ENCODE measurements around the gene CDC25B. TPM values are rescaled to one million over a fixed set of nuclear protein-coding genes. Genes with fewer than 3 reads are reported as not detected.

CDC25B gene
- total and polyA plus RNA-seq, 10 of the 15 experiments (the other 5 are each of a cell fraction or from before 2014, with no cell fraction given), result 4.6 to 58.8 (median 24.6) TPM

DNA sequence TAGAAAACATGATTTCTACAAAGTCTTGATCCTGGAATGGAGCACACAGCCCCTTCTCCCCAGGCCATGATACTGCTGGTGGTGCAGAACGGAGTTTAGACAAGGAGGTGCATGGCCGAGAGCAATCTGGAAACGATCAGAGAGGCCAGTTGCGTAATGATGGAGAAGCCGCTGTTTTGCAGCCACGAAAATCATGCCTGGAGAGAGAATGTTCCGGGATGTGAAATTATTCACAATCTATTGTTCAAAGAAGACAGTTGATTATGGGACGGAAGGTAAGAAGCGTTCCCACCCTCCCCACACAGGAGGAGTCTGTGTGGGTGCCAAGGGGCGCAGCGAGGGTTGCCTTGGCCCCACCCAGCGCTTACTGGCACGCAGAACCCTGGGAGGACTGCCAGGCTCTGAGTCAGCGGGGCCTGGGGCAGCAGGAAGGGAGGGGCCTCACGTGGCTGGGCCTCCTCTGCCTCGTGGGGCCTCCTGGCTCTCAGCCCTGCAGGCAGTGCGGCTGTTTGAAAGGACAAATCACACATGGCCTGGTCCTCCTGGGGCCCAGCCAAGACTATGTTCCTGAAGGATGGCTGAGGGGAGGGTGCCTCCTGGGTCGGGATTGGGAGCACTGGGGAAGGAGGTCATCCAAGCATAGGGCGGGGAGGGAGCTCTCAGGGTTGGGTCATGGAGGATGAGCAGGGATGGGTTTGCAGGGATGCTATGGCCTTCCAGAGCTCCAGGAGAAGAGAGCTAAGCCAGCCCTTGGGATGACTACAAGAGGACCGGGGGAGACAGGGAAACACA lies 15.6 kb downstream of the CDC25B start (continued):
- TF ChIP-seq, protein P1, sequence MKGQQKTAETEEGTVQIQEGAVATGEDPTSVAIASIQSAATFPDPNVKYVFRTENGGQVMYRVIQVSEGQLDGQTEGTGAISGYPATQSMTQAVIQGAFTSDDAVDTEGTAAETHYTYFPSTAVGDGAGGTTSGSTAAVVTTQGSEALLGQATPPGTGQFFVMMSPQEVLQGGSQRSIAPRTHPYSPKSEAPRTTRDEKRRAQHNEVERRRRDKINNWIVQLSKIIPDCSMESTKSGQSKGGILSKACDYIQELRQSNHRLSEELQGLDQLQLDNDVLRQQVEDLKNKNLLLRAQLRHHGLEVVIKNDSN (IDR thresholded peaks at IDR 0.05; ENCODE audit: borderline replicate concordance, extremely low read length, insufficient read depth, low read depth, low read length), result peak; percentile 62
- TF ChIP-seq, protein P2, sequence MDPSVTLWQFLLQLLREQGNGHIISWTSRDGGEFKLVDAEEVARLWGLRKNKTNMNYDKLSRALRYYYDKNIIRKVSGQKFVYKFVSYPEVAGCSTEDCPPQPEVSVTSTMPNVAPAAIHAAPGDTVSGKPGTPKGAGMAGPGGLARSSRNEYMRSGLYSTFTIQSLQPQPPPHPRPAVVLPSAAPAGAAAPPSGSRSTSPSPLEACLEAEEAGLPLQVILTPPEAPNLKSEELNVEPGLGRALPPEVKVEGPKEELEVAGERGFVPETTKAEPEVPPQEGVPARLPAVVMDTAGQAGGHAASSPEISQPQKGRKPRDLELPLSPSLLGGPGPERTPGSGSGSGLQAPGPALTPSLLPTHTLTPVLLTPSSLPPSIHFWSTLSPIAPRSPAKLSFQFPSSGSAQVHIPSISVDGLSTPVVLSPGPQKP (IDR thresholded peaks at IDR 0.05; ENCODE audit: low read depth, low read length), result no peak

DNA sequence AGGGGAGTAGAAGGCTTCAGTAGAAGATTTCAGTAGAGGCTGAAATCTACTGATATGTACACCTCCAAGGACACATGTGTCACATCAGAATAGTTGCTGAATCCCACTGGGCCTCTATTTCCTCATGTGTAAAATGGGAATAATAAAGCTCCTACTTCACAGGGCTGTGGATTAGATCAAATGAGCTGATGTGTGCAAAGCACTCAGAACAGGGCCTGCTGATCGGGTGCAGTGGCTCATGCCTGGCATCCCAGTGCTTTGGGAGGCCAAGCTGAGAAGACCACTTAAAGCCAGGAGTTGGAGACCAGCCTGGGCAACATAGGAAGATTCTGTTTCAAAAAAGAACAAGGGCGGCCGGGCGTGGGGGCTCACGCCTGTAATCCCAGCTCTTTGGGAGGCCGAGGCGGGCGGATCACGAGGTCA lies 16.2 kb downstream of the CDC25B start:
- intact Hi-C loops (cut with micrococcal nuclease; ENCODE audit: unreplicated experiment) (no loop called here), in situ Hi-C loops (cut with MboI) (no loop called here)
- ChIA-PET RAD21 (ENCODE audit: unreplicated experiment) (interaction anchor here (0.6 kb wide), 1 partner anchor 12 kb away, joined by 3 read pairs; no protein-coding TSS in a partner anchor), CTCF (interaction anchor here (1.0 kb wide), 1 partner anchor 43 kb away, joined by 3 read pairs; no protein-coding TSS in a partner anchor), SMC1A (ENCODE audit: uncharacterized antibody, unreplicated experiment) (interaction anchor here (2.0 kb wide), 1 partner anchor 260 kb away, joined by 4 read pairs; no protein-coding TSS in a partner anchor), POLR2A (interaction anchor here (0.6 to 0.9 kb wide), 2 partner anchors 11 to 14 kb away, joined by 4 to 6 read pairs; no protein-coding TSS in a partner anchor)
- ATAC-seq, result no peak
- Histone ChIP-seq H3K4me3 (no peak overlapping the region), H3K4me1 (ENCODE audit: control insufficient read depth, insufficient read depth, low read length) (peaks cover 9% of the 10 kb centered on the region), H4K20me1 (ENCODE audit: control insufficient read depth, insufficient read depth) (no peaks in the 10 kb centered on the region), H3K79me2 (ENCODE audit: control insufficient read depth, insufficient read depth, low read length) (no peaks in the 10 kb centered on the region), H3K36me3 (ENCODE audit: control insufficient read depth in 2 of 2, insufficient read depth in 2 of 2, low read length in 1 of 2) (no peaks in the 10 kb centered on the region), H3K27ac (ENCODE audit: control insufficient read depth, insufficient read depth) (no peak overlapping the region), H3K4me2 (ENCODE audit: control insufficient read depth, insufficient read depth) (no peak overlapping the region), H3K27me3 (replicated peaks in 1 of 2; ENCODE audit: control insufficient read depth in 2 of 2, insufficient read depth in 2 of 2, low read length in 1 of 2) (no peaks in the 10 kb centered on the region), H2AFZ (ENCODE audit: control insufficient read depth, low read depth, low read length) (no peak overlapping the region; the same call in 1 of the 2 replicates), H3K9ac (ENCODE audit: control insufficient read depth, insufficient read depth, low read length) (no peak overlapping the region), H3K9me3 (replicated peaks; ENCODE audit: control insufficient read depth, insufficient read depth, low read length) (no peaks in the 10 kb centered on the region)
- TF ChIP-seq IRF4 (IDR thresholded peaks at IDR 0.05; ENCODE audit: low read depth, low read length), result no peak
- no peak for TF ChIP-seq ASH2L (IDR thresholded peaks at IDR 0.05; ENCODE audit: borderline replicate concordance, low read depth)
- TF ChIP-seq RAD51 (IDR thresholded peaks at IDR 0.05), result no peak
- TF ChIP-seq POLR2AphosphoS2 (IDR thresholded peaks at IDR 0.05; ENCODE audit: low read depth, low read length), result no peak
- TF ChIP-seq, protein P3, sequence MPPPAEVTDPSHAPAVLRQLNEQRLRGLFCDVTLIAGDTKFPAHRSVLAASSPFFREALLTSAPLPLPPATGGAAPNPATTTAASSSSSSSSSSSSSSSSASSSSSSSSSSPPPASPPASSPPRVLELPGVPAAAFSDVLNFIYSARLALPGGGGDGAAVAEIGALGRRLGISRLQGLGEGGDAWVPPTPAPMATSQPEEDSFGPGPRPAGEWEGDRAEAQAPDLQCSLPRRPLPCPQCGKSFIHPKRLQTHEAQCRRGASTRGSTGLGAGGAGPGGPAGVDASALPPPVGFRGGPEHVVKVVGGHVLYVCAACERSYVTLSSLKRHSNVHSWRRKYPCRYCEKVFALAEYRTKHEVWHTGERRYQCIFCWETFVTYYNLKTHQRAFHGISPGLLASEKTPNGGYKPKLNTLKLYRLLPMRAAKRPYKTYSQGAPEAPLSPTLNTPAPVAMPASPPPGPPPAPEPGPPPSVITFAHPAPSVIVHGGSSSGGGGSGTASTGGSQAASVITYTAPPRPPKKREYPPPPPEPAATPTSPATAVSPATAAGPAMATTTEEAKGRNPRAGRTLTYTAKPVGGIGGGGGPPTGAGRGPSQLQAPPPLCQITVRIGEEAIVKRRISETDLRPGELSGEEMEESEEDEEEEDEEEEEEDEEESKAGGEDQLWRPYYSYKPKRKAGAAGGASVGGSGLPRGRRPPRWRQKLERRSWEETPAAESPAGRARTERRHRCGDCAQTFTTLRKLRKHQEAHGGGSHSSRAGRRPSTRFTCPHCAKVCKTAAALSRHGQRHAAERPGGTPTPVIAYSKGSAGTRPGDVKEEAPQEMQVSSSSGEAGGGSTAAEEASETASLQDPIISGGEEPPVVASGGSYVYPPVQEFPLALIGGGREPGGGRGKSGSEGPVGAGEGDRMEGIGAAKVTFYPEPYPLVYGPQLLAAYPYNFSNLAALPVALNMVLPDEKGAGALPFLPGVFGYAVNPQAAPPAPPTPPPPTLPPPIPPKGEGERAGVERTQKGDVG (CRISPR knock-in tag; IDR thresholded peaks at IDR 0.05), result no peak
- no peak for TF ChIP-seq NR2C1 (IDR thresholded peaks at IDR 0.05)
- no peak for TF ChIP-seq CBX5 (IDR thresholded peaks at IDR 0.05; ENCODE audit: low read depth)
- TF ChIP-seq TCF7 (IDR thresholded peaks at IDR 0.05; ENCODE audit: borderline replicate concordance), result no peak
- no peak for TF ChIP-seq ATF2 (IDR thresholded peaks at IDR 0.05; ENCODE audit: low read length)
- DNase-seq (ENCODE audit: low read depth, low spot score), result no peak
- no peak for FAIRE-seq
- BruUV-seq (replicated peaks), result no TSS peak
- WGBS (ENCODE audit: insufficient coverage, insufficient replicate concordance, low lambda C conversion rate, missing lambda C conversion rate), result 92% methylated on average over 1 of the region's 9 CpGs

Measured in GM12878 (cell line).